ENCODE data around the gene KCNT1.

- TF ChIP-seq CTCF (IDR thresholded peaks at IDR 0.05; ENCODE audit: insufficient read depth, low read depth, low read length) (no peak), EZH2 (IDR thresholded peaks at IDR 0.05; ENCODE audit: insufficient read depth, low read length) (no peak)
These were observed 45.3 kb downstream of the KCNT1 start for GRCh38 chr9:135747311-135747710.
